HFF-Myc (cell line): ENCODE results near the gene WDR55.
A peak's percentile ranks its signal among the peaks of the same experiment; 100 is the strongest.

ENCODE experiments used
- DNase-seq: peaks from one replicate; pipeline ENCODE4 v3.0.0-alpha.2; 2011; ENCODE audit warnings: low read depth; ENCODE audit errors: extremely low read depth
- H3K4me3 ChIP-seq: replicated peaks from 2 replicates; pipeline ENCODE4 v1.5.1; 2011; ENCODE audit warnings: low read depth, mild to moderate bottlenecking, control low read depth, low read length
- CTCF ChIP-seq: IDR thresholded peaks from 2 replicates; pipeline ENCODE4 v1.5.1; 2012; ENCODE audit warnings: mild to moderate bottlenecking, low read depth, low read length, control low read depth; ENCODE audit errors: missing control alignments

Gene WDR55

GRCh38 chr5:140631036-140631417 is 33.7 kb upstream of the WDR55 start:
- no peak for DNase-seq
- H3K4me3 ChIP-seq: no peak overlapping the region
- no peak for TF ChIP-seq CTCF

GRCh38 chr5:140631831-140632365 is 32.8 kb upstream of the WDR55 start:
- H3K4me3 ChIP-seq: peak overlapping the region; percentile 41
- TF ChIP-seq CTCF: no peak
- DNase-seq: no peak

- TF ChIP-seq CTCF: no peak
- H3K4me3 ChIP-seq: peak overlapping the region; percentile 41
- DNase-seq: no peak
Measured at GRCh38 chr5:140632366-140633020, 32.2 kb upstream of the WDR55 start.

GRCh38 chr5:140633021-140633471 is 31.7 kb upstream of the WDR55 start, which contains the start of gene CD14:
TSS of gene CD14 (minus strand) at chr5:140633175. CDS start at chr5:140633071, 104 bp downstream.
- no peak for DNase-seq
- H3K4me3 ChIP-seq: peak within 1 kb of the TSS; percentile 41
- TF ChIP-seq CTCF: no peak

- TF ChIP-seq CTCF: no peak
- no peak overlapping the region for H3K4me3 ChIP-seq
- DNase-seq: no peak
Measured at GRCh38 chr5:140633501-140633900, 31.2 kb upstream of the WDR55 start.

GRCh38 chr5:140634103-140634502 is 30.6 kb upstream of the WDR55 start:
- no peak overlapping the region for H3K4me3 ChIP-seq
- no peak for TF ChIP-seq CTCF
- DNase-seq: no peak
